ENCODE results near the gene LAMA4.

The LAMA4 gene

GRCh38 chr6:112141707-112142106 lies 112.7 kb downstream of the LAMA4 start:
- Histone ChIP-seq H3K36me3 (peaks cover 80 to 95% (median 81%) of the 10 kb centered on the region in 3 donors), H3K27me3 (no peaks in the 10 kb centered on the region), H3K9me3 (no peaks in the 10 kb centered on the region), H3K4me3 (no peak overlapping the region), H3K4me1 (no peaks in the 10 kb centered on the region), H3K27ac (no peak overlapping the region)
- TF ChIP-seq, protein P1, sequence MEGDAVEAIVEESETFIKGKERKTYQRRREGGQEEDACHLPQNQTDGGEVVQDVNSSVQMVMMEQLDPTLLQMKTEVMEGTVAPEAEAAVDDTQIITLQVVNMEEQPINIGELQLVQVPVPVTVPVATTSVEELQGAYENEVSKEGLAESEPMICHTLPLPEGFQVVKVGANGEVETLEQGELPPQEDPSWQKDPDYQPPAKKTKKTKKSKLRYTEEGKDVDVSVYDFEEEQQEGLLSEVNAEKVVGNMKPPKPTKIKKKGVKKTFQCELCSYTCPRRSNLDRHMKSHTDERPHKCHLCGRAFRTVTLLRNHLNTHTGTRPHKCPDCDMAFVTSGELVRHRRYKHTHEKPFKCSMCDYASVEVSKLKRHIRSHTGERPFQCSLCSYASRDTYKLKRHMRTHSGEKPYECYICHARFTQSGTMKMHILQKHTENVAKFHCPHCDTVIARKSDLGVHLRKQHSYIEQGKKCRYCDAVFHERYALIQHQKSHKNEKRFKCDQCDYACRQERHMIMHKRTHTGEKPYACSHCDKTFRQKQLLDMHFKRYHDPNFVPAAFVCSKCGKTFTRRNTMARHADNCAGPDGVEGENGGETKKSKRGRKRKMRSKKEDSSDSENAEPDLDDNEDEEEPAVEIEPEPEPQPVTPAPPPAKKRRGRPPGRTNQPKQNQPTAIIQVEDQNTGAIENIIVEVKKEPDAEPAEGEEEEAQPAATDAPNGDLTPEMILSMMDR (IDR thresholded peaks at IDR 0.05), result no peak
- no peak for DNase-seq
- intact Hi-C loops (cut with DNase I; ENCODE audit: low total_unique reads), result no loop called here

- intact Hi-C loops (cut with DNase I; ENCODE audit: low total_unique reads), result no loop called here
- Histone ChIP-seq H3K36me3 (peaks cover 84 to 96% (median 89%) of the 10 kb centered on the region in 3 donors), H3K27ac (no peak overlapping the region), H3K9me3 (no peaks in the 10 kb centered on the region), H3K4me3 (no peak overlapping the region), H3K4me1 (no peaks in the 10 kb centered on the region), H3K27me3 (no peaks in the 10 kb centered on the region)
- TF ChIP-seq, protein P1 (IDR thresholded peaks at IDR 0.05), result no peak
- DNase-seq, result no peak
Measured at GRCh38 chr6:112139052-112139451, 115.3 kb downstream of the LAMA4 start.

- Histone ChIP-seq H3K4me3 (no peak overlapping the region), H3K9me3 (no peaks in the 10 kb centered on the region), H3K4me1 (no peaks in the 10 kb centered on the region), H3K27ac (peak overlapping the region in 1 of 2 donors; percentile 53), H3K27me3 (no peaks in the 10 kb centered on the region), H3K36me3 (peaks cover 61 to 83% (median 70%) of the 10 kb centered on the region in 3 donors)
- intact Hi-C loops (cut with DNase I; ENCODE audit: low total_unique reads), result no loop called here
- TF ChIP-seq, protein P1 (IDR thresholded peaks at IDR 0.05), result no peak
- no peak for DNase-seq
Measured at GRCh38 chr6:112130878-112131277, 123.5 kb downstream of the LAMA4 start.

DNA sequence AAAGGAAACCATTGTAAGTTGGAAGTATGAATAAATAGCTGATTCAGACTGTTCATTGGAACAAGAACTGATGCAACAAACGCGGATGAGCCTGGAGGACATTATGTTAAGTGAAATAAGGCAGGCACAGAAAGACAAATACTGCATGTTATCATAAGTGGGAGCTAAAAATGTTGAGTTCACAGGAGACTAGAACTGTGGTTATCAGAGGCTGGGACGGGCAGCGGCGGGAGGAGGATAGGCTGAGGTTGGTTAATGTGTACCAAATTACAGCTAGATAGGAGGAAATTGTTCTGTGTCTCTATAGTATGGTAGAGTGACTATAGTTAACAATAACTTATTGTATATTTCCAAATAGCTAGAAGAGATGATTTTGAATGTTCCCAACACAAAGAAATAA lies 126.2 kb downstream of the LAMA4 start:
- no peak for DNase-seq
- Histone ChIP-seq H3K4me3 (no peak overlapping the region), H3K4me1 (no peaks in the 10 kb centered on the region), H3K36me3 (peaks cover 50 to 69% (median 61%) of the 10 kb centered on the region in 3 donors), H3K9me3 (no peaks in the 10 kb centered on the region), H3K27ac (no peak overlapping the region), H3K27me3 (no peaks in the 10 kb centered on the region)
- TF ChIP-seq, protein P1 (IDR thresholded peaks at IDR 0.05), result no peak
- intact Hi-C loops (cut with DNase I; ENCODE audit: low total_unique reads), result no loop called here

GRCh38 chr6:112123982-112124381 lies 130.4 kb downstream of the LAMA4 start:
- Histone ChIP-seq H3K27ac (no peak overlapping the region), H3K4me3 (no peak overlapping the region), H3K9me3 (no peaks in the 10 kb centered on the region), H3K4me1 (no peaks in the 10 kb centered on the region), H3K36me3 (peaks cover 55 to 78% (median 74%) of the 10 kb centered on the region in 3 donors), H3K27me3 (no peaks in the 10 kb centered on the region)
- no peak for DNase-seq
- TF ChIP-seq, protein P1 (IDR thresholded peaks at IDR 0.05), result no peak
- intact Hi-C loops (cut with DNase I; ENCODE audit: low total_unique reads), result no loop called here

DNA sequence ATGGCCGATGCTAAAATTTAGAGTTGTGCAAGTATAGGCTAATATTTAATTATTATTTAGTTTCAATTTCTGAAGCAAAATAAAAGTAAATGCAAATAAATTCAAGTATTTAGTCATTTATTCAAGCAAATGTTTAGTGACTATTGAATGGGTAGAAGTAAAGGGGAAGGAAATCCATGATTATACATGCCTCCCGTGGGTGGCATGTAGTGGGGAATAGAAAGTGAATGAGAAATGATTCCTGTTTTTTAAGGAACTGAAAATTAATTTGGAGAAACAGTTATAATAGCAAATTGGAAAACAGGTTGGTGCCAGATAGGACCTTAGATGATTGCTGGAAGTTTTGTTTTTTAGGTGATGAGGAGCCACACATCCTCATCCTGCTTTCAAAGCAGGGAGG lies 131.6 kb downstream of the LAMA4 start:
- Histone ChIP-seq H3K27me3 (no peaks in the 10 kb centered on the region), H3K4me3 (no peak overlapping the region), H3K27ac (no peak overlapping the region), H3K4me1 (no peaks in the 10 kb centered on the region), H3K9me3 (no peaks in the 10 kb centered on the region), H3K36me3 (peaks cover 57 to 76% (median 75%) of the 10 kb centered on the region in 3 donors)
- DNase-seq, result no peak
- intact Hi-C loops (cut with DNase I; ENCODE audit: low total_unique reads), result no loop called here
- TF ChIP-seq, protein P1 (IDR thresholded peaks at IDR 0.05), result no peak
